Dermis blood vessel endothelial cell (primary cell): Measurements from ENCODE around the gene HLA-C. TPM values are rescaled to one million over a fixed set of nuclear protein-coding genes. Genes with fewer than 3 reads are reported as not detected.
"Not testable (repeated sequence)": the region's sequence is repeated elsewhere in the genome, so short reads cannot be mapped to it uniquely, and the experiment has no call there.

ENCODE experiments used
- DNase-seq: peaks from one replicate; pipeline ENCODE4 v3.0.0; 2010
- total RNA-seq: library from RNA; depleted of rRNA; stranded (reverse); fragments of >200 nt; gene quantifications from 2 replicates; pipeline ENCODE4 v1.2.3, GENCODE V29; 2014

HLA-C gene
- total RNA-seq, 1 donor from 2014 or later: 909 TPM

GRCh38 chr6:31270788-31271640, 878 bp downstream of the HLA-C start:
- DNase-seq: peak; percentile 63

GRCh38 chr6:31268836-31269235, 3.1 kb downstream of the HLA-C start:
- no peak for DNase-seq

- no peak for DNase-seq
Measured at GRCh38 chr6:31268369-31268765, 3.5 kb downstream of the HLA-C start.

DNA sequence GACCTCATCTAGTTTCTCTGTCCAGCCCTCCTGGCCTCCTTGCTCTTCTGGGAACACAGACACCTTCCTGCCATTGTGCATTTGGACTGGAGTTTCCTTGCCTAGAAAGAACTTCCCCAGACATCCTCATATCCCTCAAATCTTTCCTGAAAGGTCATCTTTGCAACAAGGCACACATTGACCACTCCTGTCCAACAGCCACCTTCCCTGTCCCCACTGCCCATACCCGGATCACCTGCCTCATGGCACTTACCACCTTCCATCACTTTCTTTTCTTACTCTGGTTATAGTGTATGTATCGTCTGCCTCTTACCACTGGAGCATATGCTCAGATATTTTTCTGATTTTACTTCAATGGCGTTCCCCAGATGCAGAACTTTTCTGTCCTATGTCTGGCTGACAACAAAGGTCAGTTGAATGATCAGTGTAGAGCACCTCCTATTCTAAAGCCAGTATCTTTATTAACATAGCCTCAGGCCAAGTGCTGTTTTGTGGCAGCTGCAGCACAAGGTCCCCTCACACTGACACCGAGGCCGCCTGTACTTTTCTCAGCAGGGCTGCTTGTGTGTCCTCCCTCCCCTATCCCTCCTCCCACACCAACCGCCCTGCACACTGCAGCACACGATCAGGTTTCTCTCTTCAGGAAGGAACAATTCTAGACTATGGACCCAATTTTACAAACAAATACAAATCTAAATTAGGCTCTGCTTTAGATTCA, 4.1 kb downstream of the HLA-C start:
- DNase-seq: no peak

DNA sequence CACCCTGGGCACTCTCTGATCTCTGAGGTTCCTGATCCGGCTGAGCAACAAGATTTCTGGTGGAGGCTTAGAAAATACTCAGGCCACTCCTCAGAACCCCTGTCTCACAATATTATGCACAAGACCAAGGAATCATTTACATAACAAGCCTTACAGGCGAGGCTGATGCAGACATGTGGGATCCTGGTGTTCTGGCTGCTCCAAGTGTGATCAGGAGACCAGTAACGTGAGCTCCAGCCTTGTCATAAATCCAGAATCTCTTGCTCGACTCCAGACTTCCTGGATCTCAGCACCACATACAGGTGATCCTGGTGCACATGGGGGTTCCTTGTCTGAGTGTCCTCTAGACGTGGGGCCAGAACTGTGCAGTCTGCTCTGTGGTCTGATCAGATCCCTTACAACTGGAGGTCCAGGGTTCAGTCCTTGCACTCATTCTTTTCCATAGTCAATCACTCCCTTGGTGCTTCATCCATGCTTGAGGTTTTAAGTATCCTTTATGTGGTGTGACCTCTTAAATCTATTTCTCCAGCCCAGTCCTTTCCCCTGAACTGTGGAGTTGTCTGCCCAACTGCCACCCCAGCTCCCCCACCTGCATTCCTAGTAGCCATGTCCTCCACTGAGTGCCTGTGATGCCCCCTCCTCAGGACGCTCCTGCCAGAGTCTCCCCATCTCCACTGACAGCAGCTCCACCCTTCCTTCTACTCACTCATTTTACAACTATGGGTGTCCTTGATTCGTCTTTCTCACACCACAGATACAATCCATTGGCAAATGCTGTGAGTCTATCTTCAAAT, 5.1 kb downstream of the HLA-C start:
- DNase-seq: no peak

- no peak for DNase-seq
Measured at GRCh38 chr6:31265926-31266325, 6.0 kb downstream of the HLA-C start.

DNA sequence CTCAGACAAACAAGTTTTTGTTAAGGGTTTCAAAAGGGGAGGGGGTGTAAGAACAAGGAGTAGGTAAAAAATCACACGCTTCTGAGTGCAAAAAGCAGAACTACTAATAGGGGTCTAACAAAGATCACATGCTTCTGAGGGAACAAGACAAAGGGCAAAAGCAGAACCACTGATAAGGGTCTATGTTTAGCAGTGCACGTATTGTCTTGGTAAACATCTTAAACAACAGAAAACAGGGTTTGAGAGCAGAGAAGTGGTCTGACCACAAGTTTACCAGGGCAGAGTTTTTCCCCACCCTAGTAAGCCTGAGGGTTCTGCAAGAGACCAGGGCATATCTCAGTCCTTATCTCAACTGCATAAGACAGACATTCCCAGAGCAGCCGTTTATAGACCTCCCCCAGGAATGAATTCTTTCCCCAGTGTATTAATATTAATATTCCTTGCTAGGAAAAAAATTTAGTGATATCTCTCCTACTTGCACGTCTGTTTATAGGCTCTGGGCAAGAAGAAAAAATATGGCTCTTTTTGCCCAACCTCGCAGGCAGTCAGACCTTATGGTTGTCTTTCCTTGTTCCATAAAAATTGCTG, 8.5 kb downstream of the HLA-C start:
- not testable (repeated sequence) for DNase-seq

DNA sequence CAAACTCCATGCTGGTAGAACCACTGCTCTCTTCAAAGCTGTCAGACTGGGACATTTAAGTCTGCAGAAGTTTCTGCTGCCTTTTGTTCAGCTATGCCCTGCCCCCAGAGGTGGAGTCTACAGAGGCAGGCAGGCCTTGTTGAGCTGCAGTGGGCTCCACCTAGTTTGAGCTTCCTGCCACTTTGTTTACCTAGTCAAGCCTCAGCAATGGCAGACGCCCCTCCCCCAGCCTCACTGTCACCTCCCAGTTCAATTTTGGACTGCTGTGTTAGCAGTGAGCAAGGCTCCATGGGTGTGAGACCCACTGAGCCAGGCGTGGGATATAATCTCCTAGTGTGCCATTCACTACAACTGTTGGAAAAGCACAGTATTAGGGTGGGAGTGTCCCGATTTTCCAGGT, 11.9 kb downstream of the HLA-C start:
- not testable (repeated sequence) for DNase-seq

DNA sequence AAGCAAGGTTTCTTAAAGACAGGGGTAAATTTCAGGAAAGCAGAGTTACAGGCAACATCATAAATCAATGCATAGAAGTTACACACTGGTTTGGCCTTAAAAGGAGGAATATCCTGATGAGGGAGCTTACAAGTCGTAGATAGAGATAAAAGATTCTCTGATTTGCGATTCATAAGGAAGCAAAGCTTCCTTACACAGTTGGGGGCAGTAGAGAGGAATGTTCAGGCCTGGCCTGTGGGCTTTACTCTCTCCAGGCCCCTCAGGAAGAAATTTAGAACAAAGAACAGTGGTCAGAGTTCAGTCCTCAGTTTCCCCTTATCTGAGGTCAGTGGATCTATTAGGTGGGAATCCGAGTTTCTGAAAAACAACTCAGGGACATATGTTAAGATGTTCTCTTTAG, 19.3 kb downstream of the HLA-C start:
- DNase-seq: no peak

DNA sequence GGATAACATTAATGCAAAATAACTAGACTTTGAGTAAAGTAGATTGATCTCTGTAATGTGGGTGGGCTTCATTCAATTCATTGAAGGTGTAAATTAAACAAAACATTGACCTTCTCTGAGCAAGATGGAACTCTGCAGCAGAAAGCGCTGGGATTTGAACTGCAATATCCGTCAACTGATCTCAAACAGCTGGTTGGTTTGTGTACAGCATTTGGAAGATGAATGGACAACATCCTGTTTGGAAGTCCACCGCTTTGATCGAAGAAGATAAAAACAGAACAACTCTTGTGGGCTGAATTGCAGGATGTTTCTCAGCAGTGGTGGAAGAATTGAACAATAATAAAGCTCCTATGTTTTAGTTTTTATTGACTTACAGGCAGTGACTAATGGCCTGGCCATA, 20.6 kb downstream of the HLA-C start:
- no peak for DNase-seq

DNA sequence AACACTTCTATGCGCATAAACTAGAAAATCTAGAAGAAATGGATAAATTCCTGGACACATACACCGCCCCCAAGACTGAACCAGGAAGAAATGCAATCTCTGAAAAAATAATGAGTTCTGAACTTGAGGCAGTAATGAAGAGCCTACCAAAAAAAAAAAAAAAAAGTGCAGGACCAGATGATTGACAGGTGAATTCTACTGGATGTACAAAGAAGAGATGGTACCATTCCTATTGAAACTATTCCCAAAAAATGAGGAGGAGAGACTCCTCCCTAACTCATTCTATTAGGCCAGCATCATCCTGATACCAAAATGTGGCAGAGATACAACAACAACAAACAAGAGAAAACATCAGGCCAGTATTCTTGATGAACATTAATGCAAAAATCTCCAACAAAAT, 22.7 kb downstream of the HLA-C start:
- no peak for DNase-seq

GRCh38 chr6:31247813-31248212, 24.1 kb downstream of the HLA-C start:
- no peak for DNase-seq

DNA sequence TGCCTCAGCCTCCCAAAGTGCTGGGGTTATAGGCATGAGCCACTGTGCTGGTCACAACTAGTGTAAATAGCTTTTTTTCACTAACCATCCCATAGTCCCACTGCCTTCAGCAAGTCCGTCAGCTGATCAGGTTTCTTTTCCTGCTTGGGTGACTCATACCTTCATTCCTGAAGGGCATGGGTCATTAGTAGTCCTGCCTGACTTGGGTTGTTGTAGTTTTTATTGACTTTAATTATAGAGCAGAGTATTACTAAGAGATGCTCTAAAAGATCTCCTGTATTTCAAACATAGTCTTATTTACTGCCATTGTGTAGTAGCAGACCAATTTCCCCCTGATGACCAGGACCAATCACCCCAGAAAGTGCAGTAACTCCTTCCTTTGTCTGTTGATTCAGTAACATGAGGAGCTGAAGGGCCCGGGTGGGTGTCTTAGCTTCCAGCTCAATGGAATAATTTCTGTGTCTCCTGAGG, 25.8 kb downstream of the HLA-C start:
- peak; percentile 62 for DNase-seq

DNA sequence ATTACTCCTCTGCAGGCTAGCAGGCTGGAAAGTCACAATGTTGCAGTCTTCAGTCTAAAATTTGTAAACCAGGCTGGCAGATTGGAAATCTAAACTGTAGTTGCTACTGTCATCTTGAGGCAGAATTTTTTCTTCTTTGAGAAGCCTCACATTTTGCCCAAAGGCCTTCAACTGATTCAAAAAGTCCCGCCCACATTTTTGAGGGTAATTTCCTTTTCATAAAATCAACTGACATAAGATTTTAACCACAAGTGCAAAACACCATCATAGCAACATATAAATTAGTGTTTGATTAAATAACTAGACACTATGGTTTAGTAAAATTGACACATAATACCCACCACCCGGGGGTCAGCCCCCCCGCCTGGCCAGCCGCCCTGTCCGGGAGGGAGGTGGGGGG, 28.4 kb downstream of the HLA-C start:
- DNase-seq: no peak

DNA sequence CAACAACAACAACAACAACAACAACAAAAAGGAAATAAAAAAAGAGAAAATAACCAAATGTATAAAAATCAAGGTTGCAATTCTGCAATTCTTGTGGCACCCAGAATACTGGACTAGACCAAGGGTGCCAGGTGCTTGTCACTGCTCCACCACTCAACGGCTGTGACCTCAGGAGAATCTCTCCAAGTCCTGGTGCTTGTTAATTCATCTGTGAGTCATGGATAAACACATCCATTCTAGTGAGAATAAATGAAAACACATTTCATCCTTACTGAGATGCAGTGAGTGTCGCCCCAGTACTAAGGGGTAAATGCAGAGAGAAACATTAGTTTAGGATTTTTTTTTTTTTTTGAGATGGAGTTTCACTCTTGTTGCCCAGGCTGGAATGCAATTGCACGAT, 32.0 kb downstream of the HLA-C start:
- DNase-seq: no peak

GRCh38 chr6:31234101-31234500, 37.8 kb downstream of the HLA-C start:
- DNase-seq: peak; percentile 19

- DNase-seq: no peak
Measured at GRCh38 chr6:31228476-31228875, 43.4 kb downstream of the HLA-C start.

- no peak for DNase-seq
Measured at GRCh38 chr6:31227143-31227542, 44.7 kb downstream of the HLA-C start.

DNA sequence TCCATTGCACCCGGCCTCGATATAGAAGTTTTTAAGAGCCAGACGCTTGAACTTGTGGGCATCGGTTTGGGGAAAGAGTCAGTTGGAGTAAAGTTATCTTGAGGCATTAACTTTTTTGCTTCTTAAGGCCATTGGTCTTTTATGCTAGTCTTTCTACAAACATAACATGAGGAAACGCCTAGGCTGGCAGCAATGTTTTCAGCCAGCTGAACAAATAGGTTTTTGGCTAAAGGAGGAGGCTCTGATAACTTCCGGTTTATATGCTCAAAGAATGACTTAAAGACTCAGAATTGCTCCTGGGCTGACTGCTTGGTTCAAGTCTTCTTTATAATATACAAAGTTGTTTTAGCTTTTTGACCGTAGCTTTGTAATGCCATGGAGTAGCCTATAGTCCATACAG, 46.2 kb downstream of the HLA-C start:
- no peak for DNase-seq

DNA sequence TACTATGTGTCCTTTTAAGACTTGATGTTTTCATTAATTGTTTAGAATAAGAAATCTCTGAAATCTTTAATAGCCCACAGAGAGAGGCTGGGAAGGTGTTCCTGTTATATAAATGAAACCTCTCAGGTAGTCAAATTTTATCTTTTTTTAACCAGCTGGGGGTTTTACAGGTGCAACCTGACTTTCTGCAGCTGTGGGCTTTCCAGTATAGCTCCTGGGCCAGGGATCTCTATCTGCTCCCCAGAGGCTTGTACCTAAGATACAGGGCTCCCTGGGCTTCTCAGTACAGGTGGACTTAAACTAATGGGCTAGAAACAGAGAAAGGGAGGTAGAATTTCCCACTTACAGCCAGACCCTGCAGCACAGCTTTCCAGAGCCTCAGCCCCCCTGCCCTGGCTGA, 49.4 kb downstream of the HLA-C start:
- DNase-seq: no peak
